Activated naive CD4-positive, alpha-beta T cell treated with anti-CD3 and anti-CD28 coated beads, Interleukin-2, amount 50 U/mL, for 16 hours (primary cell): ENCODE data around the gene HRH3.

Experiments used
- DNase-seq: peaks from one replicate; pipeline ENCODE4 v3.0.0-alpha.2; 2020

Gene HRH3

GRCh38 chr20:62243906-62244515 lies 23.9 kb upstream of the HRH3 start:
- no peak for DNase-seq

- no peak for DNase-seq
Measured at GRCh38 chr20:62243106-62243505, 23.0 kb upstream of the HRH3 start.

DNA sequence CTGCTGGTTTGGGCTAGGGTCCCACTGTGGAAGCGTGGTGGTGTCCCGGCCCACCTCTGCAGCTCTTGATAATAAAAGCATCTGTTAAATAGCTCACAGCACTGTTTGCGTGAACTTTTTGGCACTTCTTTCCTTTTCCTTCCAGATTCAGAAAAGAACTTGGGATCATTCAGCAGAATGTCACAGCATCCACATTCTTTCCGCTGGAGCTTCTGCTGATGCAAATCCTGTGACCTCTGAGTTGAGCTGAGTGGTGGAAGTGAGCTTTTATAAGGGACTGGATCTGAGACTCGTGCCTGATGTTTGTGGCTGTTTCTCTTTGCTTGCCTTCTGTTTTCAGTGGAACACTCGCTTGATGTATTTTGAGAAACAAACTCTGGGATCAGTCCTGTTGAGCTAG lies 22.1 kb upstream of the HRH3 start:
- DNase-seq, result no peak

DNA sequence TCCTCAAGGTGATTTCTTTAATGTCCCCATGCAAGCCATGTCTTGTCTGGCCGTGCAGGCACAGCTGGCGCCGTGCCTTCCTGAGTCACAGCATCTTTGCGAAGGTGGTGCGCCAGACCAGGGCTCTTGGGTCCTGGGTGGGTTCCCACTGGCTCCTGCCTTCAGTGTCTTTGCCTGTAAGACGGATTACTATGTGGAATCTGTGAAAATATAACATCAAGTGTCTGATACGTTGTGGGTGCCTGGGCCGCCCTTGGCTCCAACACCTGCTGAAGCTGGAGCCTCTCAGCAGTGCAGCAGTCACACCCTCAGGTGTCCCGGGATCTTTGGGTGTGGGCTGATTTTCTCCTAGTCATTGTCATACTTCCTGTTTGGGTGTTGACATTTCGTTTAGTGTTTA lies 21.4 kb upstream of the HRH3 start:
- no peak for DNase-seq

- DNase-seq, result no peak
Measured at GRCh38 chr20:62240020-62240685, 20.1 kb upstream of the HRH3 start.

GRCh38 chr20:62239278-62239879 lies 19.3 kb upstream of the HRH3 start:
- DNase-seq, result no peak

DNA sequence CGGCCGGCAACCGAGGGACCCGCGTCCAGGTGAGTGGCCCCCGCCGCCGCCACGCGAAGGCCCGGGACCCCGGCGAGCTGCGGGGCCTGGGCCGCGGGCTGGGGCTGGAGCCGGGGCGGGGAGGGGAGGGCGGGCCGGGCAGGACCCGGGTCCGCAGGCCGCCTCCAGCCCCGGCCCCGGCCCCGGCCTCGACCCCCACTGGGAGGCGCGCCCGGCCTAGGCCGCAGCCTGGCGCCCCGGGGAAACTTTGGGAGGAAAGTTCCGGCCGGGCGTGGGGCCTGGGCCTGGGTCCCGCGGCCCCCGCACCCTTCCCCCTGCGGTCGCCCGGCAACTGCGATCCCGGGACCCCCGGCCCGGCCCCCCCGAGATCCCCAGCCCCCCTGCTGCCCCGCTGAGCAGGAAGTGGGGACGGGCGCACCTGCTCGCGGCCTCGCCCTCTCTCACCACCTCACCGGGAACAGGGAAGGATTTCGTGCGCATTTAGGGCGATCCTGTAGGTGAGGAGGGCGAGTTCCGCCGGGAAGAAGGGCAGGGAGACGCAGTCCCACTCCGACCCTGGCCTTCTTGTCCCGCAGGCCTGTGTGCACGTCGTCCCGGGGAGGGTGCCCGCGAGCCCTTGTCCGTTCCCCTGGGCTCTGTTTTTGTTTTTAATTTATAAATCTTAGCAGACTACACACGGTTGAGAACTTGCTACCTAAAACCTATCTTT lies 18.6 kb upstream of the HRH3 start:
- no peak for DNase-seq

GRCh38 chr20:62237801-62238568 lies 17.9 kb upstream of the HRH3 start, which contains the start of gene OSBPL2:
Gene OSBPL2, plus strand, starts transcription at chr20:62238521. Its CDS starts 17,664 bp downstream, at chr20:62256185.
- peak; percentile 100 for DNase-seq

- DNase-seq, result no peak
Measured at GRCh38 chr20:62237514-62237800, 17.4 kb upstream of the HRH3 start.

- no peak for DNase-seq
Measured at GRCh38 chr20:62236766-62237513, 16.9 kb upstream of the HRH3 start.

DNA sequence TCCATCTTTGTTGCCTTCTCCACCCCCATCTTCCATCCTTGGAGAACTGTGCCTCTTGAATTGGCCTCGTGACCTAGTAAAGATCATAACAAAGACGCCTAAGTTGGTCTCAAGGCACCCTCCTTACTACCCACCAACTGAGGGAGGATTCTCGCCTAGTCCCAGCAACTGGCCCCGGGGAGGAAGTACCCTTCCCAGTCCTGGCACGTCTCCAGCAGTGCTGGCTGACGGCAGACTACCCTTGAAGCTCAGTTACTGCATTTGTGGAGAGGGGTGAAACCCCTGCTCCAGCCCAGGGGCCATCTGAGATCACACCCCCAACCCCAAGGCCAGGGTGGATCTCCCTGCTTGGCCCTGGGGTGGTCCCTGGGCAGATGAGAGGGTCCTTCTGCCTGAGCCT lies 16.1 kb upstream of the HRH3 start:
- DNase-seq, result no peak

DNA sequence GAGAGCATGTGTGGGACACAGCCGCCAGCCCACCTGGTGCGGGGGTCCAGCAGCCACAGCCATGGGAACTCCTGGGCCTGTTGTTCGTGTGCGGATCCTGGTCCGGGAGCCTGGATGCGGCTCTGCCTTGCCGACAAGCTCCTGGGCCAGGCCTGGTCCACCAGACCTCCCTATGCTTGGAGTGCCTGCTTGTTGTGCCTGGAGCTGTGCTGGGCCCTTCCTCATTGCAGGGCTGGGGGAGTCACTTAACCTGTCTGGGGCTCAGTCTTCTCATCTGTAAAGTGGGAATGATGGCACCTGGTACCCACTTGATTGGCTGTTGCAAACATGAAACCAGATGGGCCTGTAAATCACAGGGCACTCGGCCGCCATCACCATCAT lies 15.7 kb upstream of the HRH3 start:
- no peak for DNase-seq

DNA sequence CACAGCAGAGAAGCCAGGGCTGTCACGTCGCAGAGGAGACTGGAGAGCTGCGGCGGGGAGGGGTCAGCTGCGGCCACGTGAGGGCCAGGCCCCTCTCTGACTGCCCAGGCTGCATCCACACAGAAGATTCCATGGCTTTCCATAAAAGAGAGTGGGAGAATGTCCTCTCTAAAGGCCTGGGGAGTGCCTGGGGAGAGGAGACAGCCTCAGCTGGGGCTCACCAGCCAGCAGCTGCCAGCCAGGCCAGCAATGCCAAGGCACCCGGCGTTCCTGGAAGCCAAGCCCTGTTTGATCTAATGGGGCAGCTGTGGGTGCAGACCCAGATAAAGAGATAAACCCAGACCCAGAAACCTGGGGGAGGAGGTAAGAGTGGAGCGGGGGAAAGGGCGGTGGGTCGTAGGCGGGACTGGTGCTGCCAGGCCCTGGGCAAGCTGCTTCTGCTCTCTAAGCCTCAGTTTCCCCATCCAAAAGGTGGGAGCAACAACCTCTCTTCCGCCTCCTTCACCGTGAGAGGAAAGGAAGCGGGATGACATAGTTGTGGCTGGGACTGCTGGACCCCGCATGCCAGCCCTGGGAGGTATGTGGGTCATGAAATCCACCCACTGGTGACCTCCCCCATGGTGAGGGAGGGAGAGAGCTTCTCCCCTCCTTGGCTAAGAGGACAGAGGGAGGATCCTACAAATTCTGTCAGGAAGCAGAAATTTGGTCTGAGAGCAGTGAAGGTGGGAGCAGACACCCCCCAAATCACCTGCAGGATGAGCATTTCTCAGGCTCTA lies 15.1 kb upstream of the HRH3 start:
- no peak for DNase-seq

DNA sequence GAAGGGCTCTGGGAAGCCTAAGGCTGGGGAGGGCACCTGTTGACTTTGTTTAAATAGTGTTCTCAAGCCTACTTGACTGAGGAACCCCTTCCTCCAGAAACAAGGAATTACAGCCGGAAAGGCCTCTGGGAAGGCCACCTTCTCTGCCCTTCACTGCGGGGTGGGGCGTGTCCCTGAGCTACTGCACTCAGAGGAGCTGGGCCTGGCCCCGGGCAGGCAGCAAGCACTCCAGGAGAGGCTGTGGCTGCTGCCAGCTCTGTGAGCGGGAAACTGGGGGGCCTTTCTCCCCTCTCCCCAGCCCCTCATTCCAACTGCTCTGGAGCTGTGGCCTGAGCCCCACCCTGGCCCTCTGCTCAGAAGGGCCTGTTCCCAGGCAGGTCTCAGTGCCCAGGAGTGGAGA lies 14.3 kb upstream of the HRH3 start:
- no peak for DNase-seq

DNA sequence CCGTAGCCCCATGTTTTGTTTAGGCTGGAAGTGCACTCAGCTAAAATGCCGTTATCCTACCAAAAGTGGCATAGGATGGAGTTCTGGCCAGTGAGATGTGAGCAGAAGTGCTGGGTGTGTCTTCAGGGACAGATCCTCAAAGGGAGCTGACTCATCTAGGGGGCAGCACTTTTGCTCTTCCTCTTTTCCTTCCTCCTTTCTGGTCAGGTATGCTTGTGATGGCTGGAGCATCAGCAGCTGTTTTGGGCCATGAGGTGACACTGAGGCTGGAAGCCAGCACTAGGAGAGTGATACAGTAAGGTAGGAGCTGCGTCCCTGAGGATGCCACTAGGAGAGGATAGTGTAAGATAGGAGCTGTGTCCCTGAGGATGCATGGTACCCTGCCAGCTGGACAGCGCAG lies 13.6 kb upstream of the HRH3 start:
- no peak for DNase-seq

GRCh38 chr20:62232770-62233645 lies 12.9 kb upstream of the HRH3 start:
- no peak for DNase-seq

DNA sequence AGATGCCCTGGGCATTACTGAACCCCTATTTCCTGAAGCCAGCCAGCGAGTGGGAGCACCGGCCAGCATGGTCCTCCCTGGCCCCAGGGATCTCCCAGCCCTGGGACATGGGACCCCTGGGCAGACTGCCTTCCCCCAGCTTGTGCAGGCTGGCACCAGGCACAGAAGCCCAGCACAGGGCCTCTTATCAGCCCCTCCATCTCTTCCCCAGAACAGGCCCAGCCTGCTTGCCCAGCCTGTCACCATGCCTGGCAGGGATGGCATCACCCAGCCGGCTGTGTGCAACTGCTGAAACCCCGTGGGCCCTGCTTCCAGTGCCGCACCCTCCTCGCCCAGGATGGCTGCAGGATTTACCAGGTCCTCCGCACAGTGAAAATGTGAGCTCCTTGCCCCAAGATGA lies 12.1 kb upstream of the HRH3 start:
- DNase-seq, result no peak

DNA sequence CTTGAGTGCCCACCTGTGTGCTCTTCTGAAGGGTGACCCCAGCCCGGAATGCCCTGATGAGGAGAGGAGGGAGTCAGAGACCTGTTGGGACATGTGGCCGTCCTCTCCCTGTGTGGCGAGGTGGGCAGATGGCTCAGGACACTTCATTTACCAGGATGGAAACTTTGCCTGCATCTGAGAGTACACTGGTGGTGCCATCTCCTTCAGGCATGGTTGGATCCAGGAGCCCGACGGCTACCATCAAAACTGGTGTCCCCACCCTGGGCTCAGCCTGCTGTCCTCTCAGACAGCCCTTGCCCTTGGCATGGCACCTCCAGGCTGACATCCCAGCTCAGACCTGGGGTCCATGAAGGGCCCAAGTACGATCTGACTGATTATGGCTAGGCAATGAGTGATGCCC lies 11.2 kb upstream of the HRH3 start:
- DNase-seq, result no peak

DNA sequence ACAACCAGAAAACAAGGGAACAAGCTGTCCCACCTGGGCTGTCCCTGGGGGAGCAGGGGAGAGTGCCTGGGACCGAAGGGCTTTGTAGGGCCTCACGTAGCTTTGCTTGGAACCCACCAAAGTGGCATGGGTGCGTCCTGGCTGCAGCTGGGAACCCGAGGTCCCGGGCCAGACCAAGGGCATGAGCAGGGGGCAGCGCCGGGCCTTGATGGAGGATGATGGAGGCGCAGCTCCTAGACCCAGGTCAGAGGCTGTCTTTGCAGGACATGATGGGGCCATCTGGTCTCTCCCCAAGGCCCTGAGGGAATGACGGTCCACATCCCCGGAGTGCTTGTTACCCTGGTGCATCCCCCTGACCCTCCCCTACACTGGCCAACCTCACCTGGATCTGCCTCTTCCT lies 10.6 kb upstream of the HRH3 start:
- no peak for DNase-seq

DNA sequence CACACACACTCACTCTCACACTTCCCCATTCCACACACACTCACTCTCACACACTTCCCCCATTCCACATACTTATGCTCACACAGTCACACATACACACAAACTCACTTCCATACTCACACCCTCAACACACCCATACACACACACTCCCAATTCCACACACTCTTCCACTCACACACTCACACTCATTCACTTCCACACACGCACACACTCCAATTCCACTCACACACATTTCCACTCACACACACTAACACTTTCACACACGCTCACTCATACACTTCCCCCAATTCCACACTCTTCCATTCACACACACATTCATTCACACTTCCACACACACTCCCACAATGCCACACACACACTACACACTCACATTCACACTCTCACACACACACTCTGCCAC lies 10.2 kb upstream of the HRH3 start:
- no peak for DNase-seq

- no peak for DNase-seq
Measured at GRCh38 chr20:62229667-62230066, 9.6 kb upstream of the HRH3 start.
